Islet precursor cell (in vitro differentiated cells): Measurements from ENCODE around the gene TRIM72.
"Not testable (repeated sequence)": the region's sequence is repeated elsewhere in the genome, so short reads cannot be mapped to it uniquely, and the experiment has no call there.

ENCODE experiments used
- DNase-seq: peaks from one replicate; pipeline ENCODE4 v3.0.0-alpha.2; 2018

TRIM72 gene

GRCh38 chr16:31215287-31216162 is 1.6 kb downstream of the TRIM72 start:
- peak; percentile 88 for DNase-seq

GRCh38 chr16:31216422-31217135 is 2.7 kb downstream of the TRIM72 start, which contains the start of gene PYDC1:
PYDC1 (minus strand) TSS chr16:31217135; CDS start chr16:31217028, 107 bp downstream.
- no peak for DNase-seq

- DNase-seq: no peak
Observed at GRCh38 chr16:31217136-31217530, 3.2 kb downstream of the TRIM72 start.

GRCh38 chr16:31219154-31219741 is 5.3 kb downstream of the TRIM72 start:
- peak; percentile 14 for DNase-seq

- DNase-seq: peak; percentile 37
Observed at GRCh38 chr16:31221357-31222160, 7.6 kb downstream of the TRIM72 start.

- DNase-seq: no peak
Observed at GRCh38 chr16:31223044-31223443, 9.1 kb downstream of the TRIM72 start.

GRCh38 chr16:31224092-31224955 is 10.4 kb downstream of the TRIM72 start:
- DNase-seq: no peak

- no peak for DNase-seq
Observed at GRCh38 chr16:31225193-31225592, 11.3 kb downstream of the TRIM72 start.

GRCh38 chr16:31228206-31228605 is 14.3 kb downstream of the TRIM72 start:
- DNase-seq: no peak

- no peak for DNase-seq
Observed at GRCh38 chr16:31229501-31229900, 15.6 kb downstream of the TRIM72 start.

- DNase-seq: no peak
Observed at GRCh38 chr16:31238041-31238440, 24.1 kb downstream of the TRIM72 start.

GRCh38 chr16:31242206-31242605 is 28.3 kb downstream of the TRIM72 start:
- DNase-seq: no peak

GRCh38 chr16:31243734-31244670 is 30.1 kb downstream of the TRIM72 start:
- DNase-seq: no peak

GRCh38 chr16:31245598-31245997 is 31.7 kb downstream of the TRIM72 start:
- not testable (repeated sequence) for DNase-seq

- DNase-seq: no peak
Observed at GRCh38 chr16:31246296-31246695, 32.4 kb downstream of the TRIM72 start.

- no peak for DNase-seq
Observed at GRCh38 chr16:31248344-31248743, 34.4 kb downstream of the TRIM72 start.

GRCh38 chr16:31250782-31251384 is 37.0 kb downstream of the TRIM72 start:
- DNase-seq: no peak

- DNase-seq: no peak
Observed at GRCh38 chr16:31251435-31251834, 37.5 kb downstream of the TRIM72 start.

- DNase-seq: no peak
Observed at GRCh38 chr16:31253642-31254045, 39.7 kb downstream of the TRIM72 start.

- no peak for DNase-seq
Observed at GRCh38 chr16:31256466-31256865, 42.5 kb downstream of the TRIM72 start.
